AG04449 (cell line): Measurements from ENCODE around the gene IER5.

Experiments used
- CTCF ChIA-PET: fragments of 350-600 bp; formaldehyde crosslinking; extraction: SDS; loops from one replicate; lab custom pipeline; 2021; ENCODE audit warnings: antibody characterized with exemption; lab: Yijun Ruan, JAX
- POLR2A ChIA-PET: fragments of 400-600, 350-600 bp; formaldehyde crosslinking; extraction: SDS; loops from one replicate; lab custom pipeline; 2020; ENCODE audit warnings: antibody characterized with exemption, inconsistent platforms; lab: Yijun Ruan, JAX
- DNase-seq: peaks from one replicate; pipeline ENCODE4 v3.0.0-alpha.2; 2010; ENCODE audit warnings: low read depth, low spot score
- H3K4me3 ChIP-seq: 2 replicates; pipeline ENCODE4 v1.5.1; 2011; ENCODE audit warnings: low read depth, mild to moderate bottlenecking, control low read depth, low read length
- TF ChIP-seq, protein P1 (sequence below): IDR thresholded peaks from one replicate; pipeline ENCODE4 v1.5.1; 2011; ENCODE audit warnings: mild to moderate bottlenecking, moderate library complexity, low read length, control low read depth, inconsistent platforms; ENCODE audit not compliant: insufficient read depth; ENCODE audit errors: missing control alignments

IER5 gene

GRCh38 chr1:181106479-181106878 is 18.0 kb downstream of the IER5 start:
- DNase-seq: no peak
- H3K4me3 ChIP-seq: no peak overlapping the region
- ChIA-PET POLR2A (interaction anchor here (2.0 to 4.0 kb wide), 2 partner anchors 12 to 17 kb away, joined by 11 to 40 read pairs; partner anchors contain the start of gene IER5), CTCF (interaction anchor here (1.0 to 2.3 kb wide), 5 partner anchors 11 to 35 kb away, joined by 3 to 9 read pairs (median 3); no protein-coding TSS in a partner anchor)
- TF ChIP-seq, protein P1, sequence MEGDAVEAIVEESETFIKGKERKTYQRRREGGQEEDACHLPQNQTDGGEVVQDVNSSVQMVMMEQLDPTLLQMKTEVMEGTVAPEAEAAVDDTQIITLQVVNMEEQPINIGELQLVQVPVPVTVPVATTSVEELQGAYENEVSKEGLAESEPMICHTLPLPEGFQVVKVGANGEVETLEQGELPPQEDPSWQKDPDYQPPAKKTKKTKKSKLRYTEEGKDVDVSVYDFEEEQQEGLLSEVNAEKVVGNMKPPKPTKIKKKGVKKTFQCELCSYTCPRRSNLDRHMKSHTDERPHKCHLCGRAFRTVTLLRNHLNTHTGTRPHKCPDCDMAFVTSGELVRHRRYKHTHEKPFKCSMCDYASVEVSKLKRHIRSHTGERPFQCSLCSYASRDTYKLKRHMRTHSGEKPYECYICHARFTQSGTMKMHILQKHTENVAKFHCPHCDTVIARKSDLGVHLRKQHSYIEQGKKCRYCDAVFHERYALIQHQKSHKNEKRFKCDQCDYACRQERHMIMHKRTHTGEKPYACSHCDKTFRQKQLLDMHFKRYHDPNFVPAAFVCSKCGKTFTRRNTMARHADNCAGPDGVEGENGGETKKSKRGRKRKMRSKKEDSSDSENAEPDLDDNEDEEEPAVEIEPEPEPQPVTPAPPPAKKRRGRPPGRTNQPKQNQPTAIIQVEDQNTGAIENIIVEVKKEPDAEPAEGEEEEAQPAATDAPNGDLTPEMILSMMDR: no peak

- CTCF ChIA-PET: interaction anchor here (0.7 to 1.8 kb wide), 4 partner anchors 16 to 625 kb away, joined by 4 to 5 read pairs (median 4); no protein-coding TSS in a partner anchor
- no peak overlapping the region for H3K4me3 ChIP-seq
- POLR2A ChIA-PET: interaction anchor here (1.2 to 4.0 kb wide), 2 partner anchors 11 to 18 kb away, joined by 5 to 40 read pairs; partner anchors contain the start of gene IER5
- TF ChIP-seq, protein P1: no peak
- DNase-seq: no peak
These were observed 19.2 kb downstream of the IER5 start for GRCh38 chr1:181107711-181108110.

GRCh38 chr1:181108304-181108867 is 19.9 kb downstream of the IER5 start:
- TF ChIP-seq, protein P1: no peak
- no peak overlapping the region for H3K4me3 ChIP-seq
- CTCF ChIA-PET: interaction anchor here (0.7 to 1.8 kb wide), 4 partner anchors 17 to 626 kb away, joined by 4 to 5 read pairs (median 4); no protein-coding TSS in a partner anchor
- no peak for DNase-seq
- POLR2A ChIA-PET: interaction anchor here (1.2 kb wide), 1 partner anchor 12 kb away, joined by 5 read pairs; no protein-coding TSS in a partner anchor

DNA sequence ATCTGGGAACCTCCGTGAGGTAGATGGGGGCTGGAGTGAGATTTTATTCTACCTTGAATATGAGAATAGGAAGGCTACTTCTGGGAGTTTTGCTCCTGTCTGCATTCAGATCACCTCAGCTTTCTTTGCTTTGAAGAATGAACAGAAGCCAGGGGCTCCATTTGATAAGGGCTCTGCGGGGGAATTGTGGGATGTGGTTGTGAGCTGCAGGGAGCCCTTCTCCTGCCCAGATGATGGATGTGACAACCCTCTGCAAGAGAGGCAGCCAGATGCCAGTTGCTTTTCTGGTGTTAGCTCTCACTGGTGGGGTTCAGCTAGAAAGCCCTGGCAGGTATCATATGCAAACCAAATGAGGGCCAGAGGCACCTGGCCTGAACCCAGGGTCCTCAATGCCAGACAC is 21.5 kb downstream of the IER5 start:
- DNase-seq: no peak
- no peak overlapping the region for H3K4me3 ChIP-seq
- TF ChIP-seq, protein P1: no peak
- CTCF ChIA-PET: interaction anchor here (1.4 to 1.9 kb wide), 3 partner anchors 10 to 32 kb away, joined by 6 to 9 read pairs (median 6); no protein-coding TSS in a partner anchor
- POLR2A ChIA-PET: no interaction called here

DNA sequence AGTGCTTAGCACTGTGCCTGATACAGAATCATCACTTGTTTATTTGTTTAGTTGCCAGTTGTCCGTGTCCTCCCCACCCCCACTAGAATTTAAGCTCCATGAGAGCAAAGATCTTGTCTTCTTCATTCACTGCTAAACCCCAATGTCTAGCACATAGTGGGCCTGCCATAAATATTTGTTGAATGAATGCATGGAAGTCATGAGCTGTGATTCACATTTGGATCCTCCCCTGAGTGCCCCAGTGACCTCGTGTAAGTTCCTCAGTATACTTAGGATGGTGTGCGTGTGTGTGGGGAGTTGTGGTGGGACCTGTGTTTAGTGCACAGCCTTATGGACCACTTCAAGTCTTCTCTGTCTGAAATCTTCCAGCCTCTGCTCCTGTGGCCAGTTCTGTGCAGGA is 23.1 kb downstream of the IER5 start:
- TF ChIP-seq, protein P1: no peak
- ChIA-PET POLR2A (no interaction called here), CTCF (interaction anchor here (0.7 to 1.1 kb wide), 3 partner anchors 16 to 31 kb away, joined by 3 to 4 read pairs (median 4); no protein-coding TSS in a partner anchor)
- DNase-seq: no peak
- H3K4me3 ChIP-seq: no peak overlapping the region

DNA sequence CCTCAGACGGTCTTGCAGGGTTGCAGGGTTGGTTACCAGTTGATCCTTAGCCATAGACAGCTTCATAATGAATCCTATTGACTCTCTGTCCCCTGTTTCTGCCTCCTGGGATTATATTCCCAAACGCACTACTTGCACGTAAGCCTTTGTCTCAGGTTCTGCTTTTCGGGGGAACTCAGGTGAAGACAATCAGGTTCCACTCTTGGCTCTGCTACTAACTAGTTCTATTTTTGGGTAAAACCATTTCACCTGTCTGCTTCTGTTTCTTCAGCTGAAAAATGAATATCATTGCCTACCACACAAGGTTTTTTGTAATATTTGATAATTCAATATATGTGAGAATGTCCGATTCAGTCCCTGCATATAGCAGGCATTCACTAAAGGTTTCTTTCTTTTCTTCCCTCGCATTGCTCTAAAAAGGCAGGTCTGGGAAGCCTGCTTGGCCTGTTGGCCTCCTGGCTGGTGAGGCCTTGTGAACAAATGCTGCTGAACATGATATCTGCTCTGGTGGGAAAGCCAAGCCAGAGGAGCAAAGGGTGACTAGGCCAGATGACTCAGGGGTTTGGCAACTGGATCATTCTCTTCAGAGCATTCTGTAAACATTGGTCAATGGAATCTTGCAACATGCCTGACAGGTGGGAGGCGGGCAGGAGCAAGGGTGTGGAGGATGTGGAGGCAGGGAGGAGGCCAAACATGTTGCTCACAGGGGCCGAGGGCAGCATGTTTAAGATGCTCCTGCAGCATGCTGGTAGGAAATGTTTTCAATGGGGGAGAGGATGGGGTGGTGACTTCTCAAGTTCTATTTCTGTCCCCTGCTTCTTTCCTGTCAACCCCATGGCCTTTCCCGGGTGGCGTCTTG is 23.8 kb downstream of the IER5 start:
- ChIA-PET POLR2A (interaction anchor here (0.8 kb wide), 1 partner anchor 29 kb away, joined by 3 read pairs; no protein-coding TSS in a partner anchor), CTCF (interaction anchor here (1.0 to 4.2 kb wide), 3 partner anchors 16 to 31 kb away, joined by 3 to 24 read pairs (median 4); no protein-coding TSS in a partner anchor)
- TF ChIP-seq, protein P1: no peak
- H3K4me3 ChIP-seq: no peak overlapping the region
- DNase-seq: peak; percentile 89
